Gastrocnemius medialis (tissue), 4 donors: Measurements from ENCODE around the gene MUL1.

Experiments
- CTCF ChIP-seq, 5 experiments: fragments of 450-650 bp in 3 of 5; fragments of 200-600 bp in 2 of 5; sonication (generic) in 2 of 5; IDR thresholded peaks in 4 of 5; conservative IDR thresholded peaks in 1 of 5; 1 replicate in 4 of 5; 2 replicates in 1 of 5; pipeline ENCODE4 v1.5.1; 2016 to 2019; ENCODE audit warnings: antibody characterized with exemption in 5 of 5, mild to moderate bottlenecking in 3 of 5, moderate library complexity in 3 of 5
- POLR2A ChIP-seq, 2 donors: fragments of 450-650 bp; IDR thresholded peaks; one replicate each; pipeline ENCODE4 v1.6.1; 2017; ENCODE audit warnings: antibody characterized with exemption in 2 of 2, mild to moderate bottlenecking in 2 of 2, moderate library complexity in 2 of 2

- TF ChIP-seq CTCF (IDR thresholded peaks at IDR 0.05 in 4 of 5, conservative IDR thresholded peaks at IDR 0.05 in 1 of 5) (no peak), POLR2A (IDR thresholded peaks at IDR 0.05) (no peak)
These were observed 15.2 kb downstream of the MUL1 start for GRCh38 chr1:20492751-20493150.
